H1 (cell line): ENCODE measurements around the gene ZNF254.

Experiments
- EP300 ChIP-seq, 2 experiments: IDR thresholded peaks; 1 replicate in 1 of 2; 2 replicates in 1 of 2; pipeline ENCODE4 v1.6.1; 2011 to 2012; ENCODE audit warnings: low read depth in 2 of 2, low read length in 2 of 2, mild to moderate bottlenecking in 2 of 2, borderline replicate concordance in 1 of 2, inconsistent platforms in 1 of 2, moderate library complexity in 1 of 2
- EZH2 ChIP-seq: fragments of 200-600 bp; sonication (generic); IDR thresholded peaks from 2 replicates; pipeline ENCODE4 v1.7.1; 2012; ENCODE audit warnings: low read depth, mild to moderate bottlenecking, moderate library complexity, low read length, inconsistent platforms; ENCODE audit not compliant: severe bottlenecking
- HDAC6 ChIP-seq: IDR thresholded peaks from one replicate; pipeline ENCODE4 v1.7.1; 2012; ENCODE audit warnings: low read depth, mild to moderate bottlenecking, inconsistent platforms, low read length, moderate library complexity
- JUND ChIP-seq: IDR thresholded peaks from 2 replicates; pipeline ENCODE4 v1.6.1; 2011; ENCODE audit warnings: mild to moderate bottlenecking, improper control_type of control experiment, low read length
- POLR2A ChIP-seq, 2 experiments: IDR thresholded peaks; 1 replicate in 1 of 2; 2 replicates in 1 of 2; pipeline ENCODE4 v1.6.1; 2011; ENCODE audit warnings: low read depth in 2 of 2, low read length in 2 of 2, mild to moderate bottlenecking in 2 of 2; ENCODE audit errors: control extremely low read depth in 1 of 2
- SIN3A ChIP-seq, 2 experiments: IDR thresholded peaks in 1 of 2; conservative IDR thresholded peaks in 1 of 2; 2 replicates each; pipeline ENCODE4 v1.6.1; 2011 to 2012; ENCODE audit warnings: low read length in 2 of 2, improper control_type of control experiment in 1 of 2, low read depth in 1 of 2, mild to moderate bottlenecking in 1 of 2
- SP1 ChIP-seq: IDR thresholded peaks from 2 replicates; pipeline ENCODE4 v1.6.1; 2011; ENCODE audit warnings: low read depth, low read length
- TAF1 ChIP-seq: IDR thresholded peaks from 2 replicates; pipeline ENCODE4 v1.6.1; 2011; ENCODE audit warnings: mild to moderate bottlenecking, low read depth, low read length
- TCF12 ChIP-seq: IDR thresholded peaks from 2 replicates; pipeline ENCODE4 v1.6.1; 2011; ENCODE audit warnings: low read depth, mild to moderate bottlenecking, low read length
- YY1 ChIP-seq: IDR thresholded peaks from 2 replicates; pipeline ENCODE4 v1.6.1; 2011; ENCODE audit warnings: low read depth, mild to moderate bottlenecking, low read length
- ZNF274 ChIP-seq: IDR thresholded peaks from 2 replicates; pipeline ENCODE4 v1.7.0; 2012; ENCODE audit warnings: low read length, borderline replicate concordance; ENCODE audit errors: extremely low read depth
- TF ChIP-seq, protein P1 (sequence below), 3 experiments: IDR thresholded peaks; 1 replicate in 2 of 3; 2 replicates in 1 of 3; pipeline versions ENCODE4 v1.5.1 to v1.6.1; 2011; ENCODE audit warnings: low read length in 3 of 3, mild to moderate bottlenecking in 3 of 3, inconsistent platforms in 2 of 3, low read depth in 1 of 3, moderate library complexity in 1 of 3; ENCODE audit not compliant: insufficient read depth in 1 of 3; ENCODE audit errors: control extremely low read depth in 1 of 3

DNA sequence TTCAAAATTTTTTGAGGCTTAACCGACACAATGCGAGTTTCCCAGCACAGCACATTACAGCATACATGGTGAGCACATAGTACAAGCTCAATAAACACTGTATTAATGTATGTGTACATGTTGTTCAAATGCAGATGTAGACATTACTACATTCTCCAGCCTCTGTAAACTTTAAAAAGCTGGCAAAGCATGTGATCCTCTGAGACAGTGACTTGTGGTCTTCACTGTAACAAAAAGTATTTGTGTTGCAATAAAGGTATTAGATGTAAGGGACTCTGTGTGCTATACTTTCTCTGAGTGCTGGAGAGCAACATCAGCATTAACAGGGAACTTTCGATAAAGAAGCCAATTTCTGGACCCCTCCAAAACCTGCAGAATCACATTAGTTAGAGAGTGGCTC is 46.4 kb upstream of the ZNF254 start:
- TF ChIP-seq POLR2A (IDR thresholded peaks at IDR 0.05; ENCODE audit: control extremely low read depth in 1 of 2, low read depth in 2 of 2, low read length in 2 of 2) (no peak), ZNF274 (no peak), JUND (no peak), TAF1 (no peak), EP300 (IDR thresholded peaks at IDR 0.05; ENCODE audit: borderline replicate concordance in 1 of 2, low read depth in 2 of 2, low read length in 2 of 2) (no peak), YY1 (no peak), EZH2 (no peak), HDAC6 (no peak), SIN3A (conservative IDR thresholded peaks at IDR 0.05 in 1 of 2, IDR thresholded peaks at IDR 0.05 in 1 of 2; ENCODE audit: low read depth in 1 of 2, low read length in 2 of 2) (no peak), TCF12 (no peak), SP1 (no peak)
- TF ChIP-seq, protein P1, sequence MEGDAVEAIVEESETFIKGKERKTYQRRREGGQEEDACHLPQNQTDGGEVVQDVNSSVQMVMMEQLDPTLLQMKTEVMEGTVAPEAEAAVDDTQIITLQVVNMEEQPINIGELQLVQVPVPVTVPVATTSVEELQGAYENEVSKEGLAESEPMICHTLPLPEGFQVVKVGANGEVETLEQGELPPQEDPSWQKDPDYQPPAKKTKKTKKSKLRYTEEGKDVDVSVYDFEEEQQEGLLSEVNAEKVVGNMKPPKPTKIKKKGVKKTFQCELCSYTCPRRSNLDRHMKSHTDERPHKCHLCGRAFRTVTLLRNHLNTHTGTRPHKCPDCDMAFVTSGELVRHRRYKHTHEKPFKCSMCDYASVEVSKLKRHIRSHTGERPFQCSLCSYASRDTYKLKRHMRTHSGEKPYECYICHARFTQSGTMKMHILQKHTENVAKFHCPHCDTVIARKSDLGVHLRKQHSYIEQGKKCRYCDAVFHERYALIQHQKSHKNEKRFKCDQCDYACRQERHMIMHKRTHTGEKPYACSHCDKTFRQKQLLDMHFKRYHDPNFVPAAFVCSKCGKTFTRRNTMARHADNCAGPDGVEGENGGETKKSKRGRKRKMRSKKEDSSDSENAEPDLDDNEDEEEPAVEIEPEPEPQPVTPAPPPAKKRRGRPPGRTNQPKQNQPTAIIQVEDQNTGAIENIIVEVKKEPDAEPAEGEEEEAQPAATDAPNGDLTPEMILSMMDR (IDR thresholded peaks at IDR 0.05; ENCODE audit: control extremely low read depth in 1 of 3, insufficient read depth in 1 of 3, low read depth in 1 of 3, low read length in 3 of 3) = no peak
